22Rv1 (cell line): Measurements from ENCODE around the gene SERPINB6.

ENCODE experiments used
- CTCF ChIP-seq: fragments of 450-650 bp; IDR thresholded peaks from 2 replicates; pipeline ENCODE4 v1.5.1; 2017; ENCODE audit warnings: mild to moderate bottlenecking
- ZFX ChIP-seq: fragments of 450-650 bp; IDR thresholded peaks from 2 replicates; pipeline ENCODE4 v1.6.1; 2017; ENCODE audit warnings: antibody characterized with exemption, borderline replicate concordance

- no peak for TF ChIP-seq CTCF
- no peak for TF ChIP-seq ZFX
Measured at GRCh38 chr6:2958776-2959175, 12.6 kb downstream of the SERPINB6 start.
